HepG2 (cell line): Measurements from ENCODE around the gene ATIC. TPM values are rescaled to one million over a fixed set of nuclear protein-coding genes. Genes with fewer than 3 reads are reported as not detected.

Experiments used
- ATAC-seq: fragments of 200-7000 bp; cut with Tn5 transposase; 3 replicates; pipeline ENCODE4 v1.9.1; 2020; ENCODE audit warnings: mild to moderate bottlenecking, moderate library complexity
- BruUV-seq: library from RNA; stranded (reverse); fragments of 400-500 nt; replicated peaks from 2 replicates; lab custom pipeline; 2021; lab: Mats Ljungman, UMichigan
- CTCF ChIA-PET: fragments of 300-600 bp; formaldehyde crosslinking; extraction: SDS; loops from one replicate; lab custom pipeline; 2021; ENCODE audit warnings: low total read pairs, inconsistent platforms, low intra/inter-chr PET ratio; lab: Yijun Ruan, JAX
- POLR2A ChIA-PET: fragments of 350-600 bp; sonication (Branson Sonifier 250); formaldehyde crosslinking; loops from one replicate; lab custom pipeline; 2020; ENCODE audit warnings: antibody characterized with exemption, inconsistent platforms; lab: Yijun Ruan, JAX
- DNase-seq: peaks from one replicate; pipeline ENCODE4 v3.0.0-alpha.2; 2015; ENCODE audit warnings: low spot score
- FAIRE-seq: peaks from 3 replicates; lab custom pipeline; 2011; peaks lifted over from hg19 to GRCh38; lab: Jason Lieb, UNC
- H2AFZ ChIP-seq: one replicate; pipeline ENCODE4 v1.6.1; 2011; ENCODE audit warnings: low read length, inconsistent platforms
- H3K27ac ChIP-seq: fragments of 300-600 bp; 3 replicates; pipeline ENCODE4 v1.8.0; 2011; ENCODE audit warnings: mixed run types, mild to moderate bottlenecking, mixed read lengths, low read length, inconsistent platforms; ENCODE audit not compliant: insufficient read depth; ENCODE audit errors: extremely low read length
- H3K27me3 ChIP-seq, 2 experiments: fragments of 200-600 bp in 1 of 2; 2 replicates in 1 of 2; 3 replicates in 1 of 2; pipeline versions ENCODE4 v1.6.0 to v1.8.0; 2011; ENCODE audit warnings: low read length in 2 of 2, mild to moderate bottlenecking in 2 of 2, moderate library complexity in 2 of 2, inconsistent platforms in 1 of 2; ENCODE audit not compliant: insufficient read depth in 2 of 2, control insufficient read depth in 1 of 2
- H3K36me3 ChIP-seq, 2 experiments: fragments of 200-600 bp in 1 of 2; replicated peaks in 1 of 2; 2 replicates in 1 of 2; 3 replicates in 1 of 2; pipeline versions ENCODE4 v1.5.1 to v1.8.0; 2011; ENCODE audit warnings: low read length in 2 of 2, inconsistent platforms in 1 of 2; ENCODE audit not compliant: insufficient read depth in 2 of 2, control insufficient read depth in 1 of 2
- H3K4me1 ChIP-seq: 2 replicates; pipeline ENCODE4 v1.5.1; 2012; ENCODE audit warnings: low read length, inconsistent platforms; ENCODE audit not compliant: insufficient read depth
- H3K4me2 ChIP-seq: 2 replicates; pipeline ENCODE4 v1.6.0; 2011; ENCODE audit warnings: low read depth, low read length, inconsistent platforms
- H3K4me3 ChIP-seq, 3 experiments: fragments of 200-600 bp in 1 of 3; sonication (generic), shearing (Covaris generic) in 1 of 3; replicated peaks in 1 of 3; 2 replicates each; pipeline ENCODE4 v1.5.1; 2011 to 2016; ENCODE audit warnings: low read length in 3 of 3, inconsistent platforms in 2 of 3, low read depth in 2 of 3, mild to moderate bottlenecking in 2 of 3, control low read depth in 1 of 3, mixed read lengths in 1 of 3; ENCODE audit not compliant: insufficient read depth in 1 of 3
- H3K79me2 ChIP-seq: one replicate; pipeline ENCODE4 v1.6.1; 2011; ENCODE audit warnings: low read length, inconsistent platforms; ENCODE audit not compliant: insufficient read depth
- H3K9ac ChIP-seq: 2 replicates; pipeline ENCODE4 v1.6.0; 2011; ENCODE audit warnings: mild to moderate bottlenecking, low read depth, low read length, inconsistent platforms; ENCODE audit not compliant: insufficient read depth
- H3K9me3 ChIP-seq: 2 replicates; pipeline ENCODE4 v1.5.1; 2012; ENCODE audit warnings: mild to moderate bottlenecking, low read length
- H4K20me1 ChIP-seq: 2 replicates; pipeline ENCODE4 v1.6.0; 2011; ENCODE audit warnings: inconsistent platforms, mild to moderate bottlenecking, low read length, moderate library complexity; ENCODE audit not compliant: insufficient read depth
- ATF7-NPFF ChIP-seq: sonication (generic); formaldehyde crosslinking; IDR thresholded peaks from 2 replicates; pipeline ENCODE4 v1.8.1; 2023; ENCODE audit warnings: mild to moderate bottlenecking, low read depth, missing genetic modification reagents, moderate library complexity
- GLI4 ChIP-seq: sonication (generic); formaldehyde crosslinking; IDR thresholded peaks from 2 replicates; pipeline ENCODE4 v1.5.1; 2020; ENCODE audit warnings: missing genetic modification reagents, mild to moderate bottlenecking, moderate library complexity, borderline replicate concordance
- IRX3 ChIP-seq: sonication (generic); formaldehyde crosslinking; IDR thresholded peaks from 2 replicates; pipeline ENCODE4 v1.8.1; 2023; ENCODE audit warnings: mild to moderate bottlenecking, low read depth, missing genetic modification reagents, borderline replicate concordance
- JUN ChIP-seq: sonication (generic); formaldehyde crosslinking; IDR thresholded peaks from 2 replicates; pipeline ENCODE4 v1.4.0; 2020; ENCODE audit warnings: mild to moderate bottlenecking, missing genetic modification reagents
- MBD4 ChIP-seq: IDR thresholded peaks from 2 replicates; pipeline ENCODE4 v1.6.1; 2012; ENCODE audit warnings: low read length, inconsistent platforms, borderline replicate concordance
- NR2F2 ChIP-seq: IDR thresholded peaks from 2 replicates; pipeline ENCODE4 v1.6.1; 2012; ENCODE audit warnings: low read depth, inconsistent platforms, borderline replicate concordance
- PAF1 ChIP-seq: IDR thresholded peaks from 2 replicates; pipeline ENCODE4 v1.6.1; 2016; ENCODE audit warnings: missing genetic modification reagents, missing compliant biosample characterization
- PHF5A ChIP-seq: IDR thresholded peaks from one replicate; pipeline ENCODE4 v1.6.1; 2018; ENCODE audit warnings: low read depth, missing genetic modification reagents; ENCODE audit not compliant: unreplicated experiment
- POLR2A ChIP-seq, 2 experiments: IDR thresholded peaks; 2 replicates each; pipeline ENCODE4 v1.6.1; 2011; ENCODE audit warnings: low read depth in 2 of 2, low read length in 2 of 2, mild to moderate bottlenecking in 1 of 2, moderate library complexity in 1 of 2; ENCODE audit not compliant: insufficient read depth in 1 of 2
- POLR2AphosphoS5 ChIP-seq: IDR thresholded peaks from 2 replicates; pipeline ENCODE4 v1.6.1; 2012; ENCODE audit warnings: low read depth, low read length
- POLR2G ChIP-seq: fragments of 200-400 bp; formaldehyde crosslinking; IDR thresholded peaks from 2 replicates; pipeline ENCODE4 v1.6.1; 2018; ENCODE audit warnings: mild to moderate bottlenecking, low read depth, low read length, moderate library complexity
- RBFOX2 ChIP-seq: fragments of 200-400 bp; formaldehyde crosslinking; IDR thresholded peaks from 2 replicates; pipeline ENCODE4 v1.6.1; 2017; ENCODE audit warnings: low read depth, mild to moderate bottlenecking, low read length
- RBM22 ChIP-seq: fragments of 200-400 bp; formaldehyde crosslinking; optimal IDR thresholded peaks from 2 replicates; pipeline ENCODE3; 2017; ENCODE audit warnings: mild to moderate bottlenecking, low read length, moderate library complexity
- SAP130 ChIP-seq: IDR thresholded peaks from 2 replicates; pipeline ENCODE4 v1.6.1; 2016; ENCODE audit warnings: low read depth
- SRY ChIP-seq: sonication (generic); formaldehyde crosslinking; IDR thresholded peaks from 2 replicates; pipeline ENCODE4 v1.8.0; 2022; ENCODE audit warnings: mild to moderate bottlenecking, missing genetic modification reagents
- ZNF572 ChIP-seq: sonication (generic); formaldehyde crosslinking; IDR thresholded peaks from 2 replicates; pipeline ENCODE4 v1.5.1; 2020; ENCODE audit warnings: mild to moderate bottlenecking, missing genetic modification reagents
- ZNF747 ChIP-seq: sonication (generic); formaldehyde crosslinking; IDR thresholded peaks from 2 replicates; pipeline ENCODE4 v1.8.1; 2023; ENCODE audit warnings: missing genetic modification reagents, mild to moderate bottlenecking, borderline replicate concordance
- ZNF766 ChIP-seq: sonication (generic); formaldehyde crosslinking; IDR thresholded peaks from 2 replicates; pipeline ENCODE4 v1.5.0; 2020; ENCODE audit warnings: missing genetic modification reagents, borderline replicate concordance
- ZNF816 ChIP-seq: sonication (generic); formaldehyde crosslinking; IDR thresholded peaks from 2 replicates; pipeline ENCODE4 v1.8.0; 2022; ENCODE audit warnings: missing genetic modification reagents, mild to moderate bottlenecking, borderline replicate concordance
- WGBS: methylation state at CpG from one replicate; pipeline ENCODE4 v1.1.6; 2017; ENCODE audit warnings: low lambda C conversion rate; 5-methylcytosine and 5-hydroxymethylcytosine counted together
- in situ Hi-C: cut with HindIII; loops from 2 replicates; pipeline ENCODE4 v1.10.0; 2017; ENCODE audit warnings: low pct_unique_long_range_greater_than_20kb; ENCODE audit not compliant: extremely low pct_ligation_motif_present
- intact Hi-C: fragments of 100-400 bp; cut with micrococcal nuclease; formaldehyde crosslinking; loops from one replicate; pipeline ENCODE4 v1.10.0; 2022; ENCODE audit not compliant: unreplicated experiment
- polyA plus RNA-seq, 8 experiments: library from polyadenylated mRNA; depleted of rRNA in 3 of 8; stranded (reverse) in 7 of 8; unstranded in 1 of 8; fragments of >200 nt; fragmentation: Illumina TruSeq in 4 of 8; extraction: Trizol in 4 of 8; gene quantifications; 2 replicates each; pipeline versions ENCODE4 v1.2.1 to v1.2.3, GENCODE V29; 2011 to 2016; ENCODE audit warnings: low read depth in 4 of 8, missing spikeins in 1 of 8, mixed read lengths in 1 of 8; ENCODE audit not compliant: insufficient read depth in 1 of 8
- total RNA-seq, 5 experiments: library from RNA; depleted of rRNA; stranded (reverse); fragments of >200 nt; fragmentation: Illumina TruSeq; extraction: Trizol; gene quantifications; 2 replicates each; pipeline ENCODE4 v1.2.3, GENCODE V29; 2016; ENCODE audit warnings: low read depth in 1 of 5
- TF ChIP-seq, protein P1 (sequence below): sonication (generic); formaldehyde crosslinking; IDR thresholded peaks from 2 replicates; pipeline ENCODE4 v1.8.1; 2023; ENCODE audit warnings: mild to moderate bottlenecking, missing genetic modification reagents
- TF ChIP-seq, protein P2 (sequence below): IDR thresholded peaks from 2 replicates; pipeline ENCODE4 v1.6.1; 2012; ENCODE audit warnings: inconsistent platforms

Gene ATIC
- total and polyA plus RNA-seq, 2 of the 13 experiments (the other 11 are each of a cell fraction or from before 2014, with no cell fraction given), result 89.8 to 146 TPM

DNA sequence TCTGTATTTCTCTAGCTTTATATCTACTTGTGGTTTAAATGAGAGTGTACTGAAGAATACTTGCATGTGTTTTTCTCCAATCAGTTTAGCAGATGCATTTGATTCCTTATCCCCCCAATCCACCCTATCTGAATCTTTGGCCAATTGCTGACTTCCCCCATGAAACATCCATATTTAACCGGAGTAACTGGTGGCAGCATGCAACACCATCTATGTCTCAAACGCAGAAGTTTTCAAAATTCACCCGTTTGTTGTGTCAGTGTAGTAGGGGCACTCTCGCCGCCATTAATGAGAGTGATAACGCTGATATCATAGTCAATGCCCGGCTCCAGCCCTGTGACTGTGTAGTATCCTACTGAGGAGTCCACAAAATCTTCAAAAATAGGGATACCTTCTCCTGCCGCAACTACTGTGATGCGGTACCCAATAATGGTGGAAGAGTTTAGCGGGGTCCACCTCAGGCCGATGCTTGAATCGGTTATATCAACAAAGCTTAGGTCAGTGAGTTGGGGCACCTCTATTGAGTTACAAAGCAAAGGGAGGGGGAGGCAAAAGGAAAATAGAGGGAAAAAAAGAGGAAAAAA lies 80.9 kb downstream of the ATIC start (continued):
- TF ChIP-seq, protein P1, sequence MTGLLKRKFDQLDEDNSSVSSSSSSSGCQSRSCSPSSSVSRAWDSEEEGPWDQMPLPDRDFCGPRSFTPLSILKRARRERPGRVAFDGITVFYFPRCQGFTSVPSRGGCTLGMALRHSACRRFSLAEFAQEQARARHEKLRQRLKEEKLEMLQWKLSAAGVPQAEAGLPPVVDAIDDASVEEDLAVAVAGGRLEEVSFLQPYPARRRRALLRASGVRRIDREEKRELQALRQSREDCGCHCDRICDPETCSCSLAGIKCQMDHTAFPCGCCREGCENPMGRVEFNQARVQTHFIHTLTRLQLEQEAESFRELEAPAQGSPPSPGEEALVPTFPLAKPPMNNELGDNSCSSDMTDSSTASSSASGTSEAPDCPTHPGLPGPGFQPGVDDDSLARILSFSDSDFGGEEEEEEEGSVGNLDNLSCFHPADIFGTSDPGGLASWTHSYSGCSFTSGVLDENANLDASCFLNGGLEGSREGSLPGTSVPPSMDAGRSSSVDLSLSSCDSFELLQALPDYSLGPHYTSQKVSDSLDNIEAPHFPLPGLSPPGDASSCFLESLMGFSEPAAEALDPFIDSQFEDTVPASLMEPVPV (CRISPR knock-in tag), result 0 out of 2 replicates have a peak, but pooled peaks have one; percentile 25
- TF ChIP-seq POLR2AphosphoS5 (peak; percentile 25; the same call in 1 of the 2 replicates), POLR2A (IDR thresholded peaks at IDR 0.05; ENCODE audit: insufficient read depth in 1 of 2, low read depth in 2 of 2, low read length in 2 of 2) (peak in 1 of 2 experiments; percentile 37; a peak in 2 of 4 replicates)
- TF ChIP-seq, all 625 proteins: peak for 13

DNA sequence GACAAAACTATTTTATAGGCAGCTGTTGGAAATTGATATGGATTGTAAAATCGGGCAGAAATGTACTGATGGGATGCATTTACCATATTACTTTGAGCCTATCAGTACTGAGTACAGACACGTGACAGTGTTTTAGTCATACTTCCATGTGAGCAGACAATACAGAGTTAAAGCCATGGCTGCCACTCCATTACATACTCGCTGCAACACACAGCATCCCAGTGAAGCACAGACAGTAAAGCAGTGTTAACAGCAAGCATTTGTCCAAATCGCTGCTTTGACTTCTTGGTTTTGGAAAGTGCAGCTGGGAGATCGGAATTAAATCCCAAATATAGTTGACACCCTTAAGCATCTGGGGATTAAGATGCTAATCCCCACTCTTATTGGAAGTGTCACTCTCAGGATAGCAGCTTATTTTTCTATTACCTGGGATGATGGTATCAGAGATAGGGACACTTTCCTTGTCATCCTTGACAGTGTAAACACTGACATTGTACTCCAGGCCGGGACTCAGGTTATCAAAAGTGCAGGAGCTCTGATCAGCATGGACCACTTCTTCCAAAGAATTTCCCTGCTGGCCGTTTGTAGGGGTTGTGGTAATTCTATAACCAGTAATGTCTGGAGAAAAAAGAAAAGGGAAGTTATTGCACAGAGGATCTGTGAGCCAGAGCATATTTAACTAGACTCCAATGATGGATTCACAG lies 82.4 kb downstream of the ATIC start:
- no peak overlapping the region for H2AFZ ChIP-seq
- no peaks in the 10 kb centered on the region for H3K79me2 ChIP-seq
- peaks cover 19% of the 10 kb centered on the region for H4K20me1 ChIP-seq
- ATAC-seq (peak; percentile 10), FAIRE-seq (no peak), DNase-seq (no peak)
- H3K4me3 ChIP-seq, result no peak overlapping the region
- no peak overlapping the region for H3K9ac ChIP-seq
- ChIA-PET POLR2A (no interaction called here), CTCF (no interaction called here)
- H3K4me2 ChIP-seq, result no peak overlapping the region
- no peaks in the 10 kb centered on the region for H3K27me3 ChIP-seq
- in situ Hi-C loops, result no loop called here
- intact Hi-C loops, result no loop called here
- no peaks in the 10 kb centered on the region for H3K9me3 ChIP-seq
- peaks cover 19% of the 10 kb centered on the region for H3K4me1 ChIP-seq
- 93% methylated on average over 7 of the region's 7 CpGs for WGBS
- peaks cover 53 to 97% of the 10 kb centered on the region in 2 experiments for H3K36me3 ChIP-seq
- H3K27ac ChIP-seq, result peak overlapping the region; percentile 8
- no TSS peak for BruUV-seq
- TF ChIP-seq PHF5A, result peak; percentile 56
- TF ChIP-seq RBFOX2, result peak; percentile 64; the same call in 1 of the 2 replicates
- peak; percentile 48 to 61; a peak in 3 of 4 replicates for TF ChIP-seq POLR2A (IDR thresholded peaks at IDR 0.05; ENCODE audit: insufficient read depth in 1 of 2, low read depth in 2 of 2, low read length in 2 of 2)
- TF ChIP-seq ATF7-NPFF (CRISPR knock-in tag), result 0 out of 2 replicates have a peak, but pooled peaks have one; percentile 31
- TF ChIP-seq RBM22, result peak; percentile 96
- TF ChIP-seq ZNF816 (CRISPR knock-in tag), result peak; percentile 35; the same call in 1 of the 2 replicates
- no peak for TF ChIP-seq JUN (CRISPR knock-in tag)
- TF ChIP-seq ZNF747 (CRISPR knock-in tag), result no peak
- TF ChIP-seq ZNF572, result no peak
- 0 out of 2 replicates have a peak, but pooled peaks have one; percentile 36 for TF ChIP-seq GLI4 (CRISPR knock-in tag)
- peak; percentile 42; the same call in 1 of the 2 replicates for TF ChIP-seq POLR2G
- peak; percentile 24; the same call in 1 of the 2 replicates for TF ChIP-seq NR2F2
- TF ChIP-seq, protein P2, sequence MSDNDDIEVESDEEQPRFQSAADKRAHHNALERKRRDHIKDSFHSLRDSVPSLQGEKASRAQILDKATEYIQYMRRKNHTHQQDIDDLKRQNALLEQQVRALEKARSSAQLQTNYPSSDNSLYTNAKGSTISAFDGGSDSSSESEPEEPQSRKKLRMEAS, result no peak
- no peak for TF ChIP-seq SAP130
- peak; percentile 2; the same call in 1 of the 2 replicates for TF ChIP-seq ZNF766 (CRISPR knock-in tag)
- TF ChIP-seq PAF1 (CRISPR knock-in tag), result peak; percentile 75; the same call in 1 of the 2 replicates
- TF ChIP-seq SRY (CRISPR knock-in tag), result no peak
- 0 out of 2 replicates have a peak, but pooled peaks have one; percentile 40 for TF ChIP-seq IRX3
- peak; percentile 50; the same call in 1 of the 2 replicates for TF ChIP-seq POLR2AphosphoS5
- TF ChIP-seq MBD4, result peak; percentile 24; the same call in 1 of the 2 replicates
